Measurements from ENCODE around the gene CYCS.
A peak's percentile ranks its signal among the peaks of the same experiment; 100 is the strongest.
"Not testable (repeated sequence)": the region's sequence is repeated elsewhere in the genome, so short reads cannot be mapped to it uniquely, and the experiment has no call there.

Gene CYCS

GRCh38 chr7:25118048-25118753 is 6.9 kb downstream of the CYCS start:
- DNase-seq, result no peak

GRCh38 chr7:25117226-25118047 is 7.6 kb downstream of the CYCS start:
- no peak for DNase-seq

- no peak for DNase-seq
Measured at GRCh38 chr7:25116621-25117020, 8.4 kb downstream of the CYCS start.

GRCh38 chr7:25110514-25110913 is 14.5 kb downstream of the CYCS start:
- not testable (repeated sequence) for DNase-seq

- DNase-seq, result no peak
Measured at GRCh38 chr7:25109276-25109675, 15.8 kb downstream of the CYCS start.

GRCh38 chr7:25105911-25106310 is 19.1 kb downstream of the CYCS start:
- no peak for DNase-seq

- no peak for DNase-seq
Measured at GRCh38 chr7:25103773-25104172, 21.3 kb downstream of the CYCS start.

- no peak for DNase-seq
Measured at GRCh38 chr7:25101817-25102216, 23.2 kb downstream of the CYCS start.

GRCh38 chr7:25098096-25099046 is 26.7 kb downstream of the CYCS start:
- peak; percentile 38 for DNase-seq

GRCh38 chr7:25095516-25096345 is 29.3 kb downstream of the CYCS start:
- no peak for DNase-seq

GRCh38 chr7:25093268-25093826 is 31.7 kb downstream of the CYCS start:
- peak; percentile 72 for DNase-seq

- DNase-seq, result no peak
Measured at GRCh38 chr7:25091779-25092178, 33.3 kb downstream of the CYCS start.

- no peak for DNase-seq
Measured at GRCh38 chr7:25091176-25091575, 33.9 kb downstream of the CYCS start.

- DNase-seq, result no peak
Measured at GRCh38 chr7:25090374-25090773, 34.7 kb downstream of the CYCS start.

GRCh38 chr7:25087855-25088254 is 37.2 kb downstream of the CYCS start:
- no peak for DNase-seq

- no peak for DNase-seq
Measured at GRCh38 chr7:25084821-25085220, 40.2 kb downstream of the CYCS start.

- no peak for DNase-seq
Measured at GRCh38 chr7:25083201-25083600, 41.9 kb downstream of the CYCS start.

- DNase-seq, result not testable (repeated sequence)
Measured at GRCh38 chr7:25082041-25082440, 43.0 kb downstream of the CYCS start.

- DNase-seq, result no peak
Measured at GRCh38 chr7:25077096-25077495, 48.0 kb downstream of the CYCS start.

GRCh38 chr7:25075459-25075858 is 49.6 kb downstream of the CYCS start:
- DNase-seq, result no peak

GRCh38 chr7:25073451-25073850 is 51.6 kb downstream of the CYCS start:
- no peak for DNase-seq

Data from T-helper 9 cell (primary cell).